H1 (cell line): Measurements from ENCODE around the gene OLIG2. TPM values are rescaled to one million over a fixed set of nuclear protein-coding genes. Genes with fewer than 3 reads are reported as not detected.
A peak's percentile ranks its signal among the peaks of the same experiment; 100 is the strongest.

Experiments used
- BACH1 ChIP-seq: IDR thresholded peaks from 2 replicates; pipeline ENCODE4 v1.6.1; 2012; ENCODE audit warnings: low read length, improper control_type of control experiment
- CBX8 ChIP-seq: fragments of 300-800, 300-1000 bp; sonication (generic); IDR thresholded peaks from 2 replicates; pipeline ENCODE4 v1.7.1; 2016; ENCODE audit warnings: low read depth, low read length, borderline replicate concordance
- CHD2 ChIP-seq: IDR thresholded peaks from 2 replicates; pipeline ENCODE4 v1.6.1; 2012; ENCODE audit warnings: low read length, improper control_type of control experiment
- CTCF ChIP-seq, 3 experiments: IDR thresholded peaks; 1 replicate in 2 of 3; 2 replicates in 1 of 3; pipeline versions ENCODE4 v1.5.1 to v1.6.1; 2011; ENCODE audit warnings: low read length in 3 of 3, mild to moderate bottlenecking in 3 of 3, inconsistent platforms in 2 of 3, low read depth in 1 of 3, moderate library complexity in 1 of 3; ENCODE audit not compliant: insufficient read depth in 1 of 3; ENCODE audit errors: control extremely low read depth in 1 of 3
- EGR1 ChIP-seq: IDR thresholded peaks from 2 replicates; pipeline ENCODE4 v1.6.1; 2011; ENCODE audit warnings: low read depth, low read length, borderline replicate concordance
- GTF2F1 ChIP-seq: IDR thresholded peaks from 2 replicates; pipeline ENCODE4 v1.6.1; 2012; ENCODE audit warnings: low read depth, low read length, improper control_type of control experiment, borderline replicate concordance
- HDAC6 ChIP-seq: IDR thresholded peaks from one replicate; pipeline ENCODE4 v1.7.1; 2012; ENCODE audit warnings: low read depth, mild to moderate bottlenecking, inconsistent platforms, low read length, moderate library complexity
- KDM4A ChIP-seq: IDR thresholded peaks from one replicate; pipeline ENCODE4 v1.7.1; 2012; ENCODE audit warnings: low read depth, mild to moderate bottlenecking, moderate library complexity, low read length, inconsistent platforms; ENCODE audit not compliant: severe bottlenecking
- KDM5A ChIP-seq: fragments of 200-600 bp; IDR thresholded peaks from 2 replicates; pipeline ENCODE4 v1.7.1; 2012; ENCODE audit warnings: mild to moderate bottlenecking, low read length, inconsistent platforms, mixed read lengths
- MAX ChIP-seq: IDR thresholded peaks from 2 replicates; pipeline ENCODE4 v1.6.1; 2012; ENCODE audit warnings: inconsistent platforms
- NRF1 ChIP-seq: IDR thresholded peaks from 2 replicates; pipeline ENCODE4 v1.6.1; 2011; ENCODE audit warnings: mild to moderate bottlenecking, low read depth, low read length, improper control_type of control experiment
- PHF8 ChIP-seq: fragments of 200-600 bp; sonication (generic); conservative IDR thresholded peaks from 2 replicates; pipeline ENCODE4 v1.7.1; 2012; ENCODE audit warnings: low read depth, mild to moderate bottlenecking, inconsistent platforms, low read length, moderate library complexity
- POLR2A ChIP-seq, 2 experiments: IDR thresholded peaks; 1 replicate in 1 of 2; 2 replicates in 1 of 2; pipeline ENCODE4 v1.6.1; 2011; ENCODE audit warnings: low read depth in 2 of 2, low read length in 2 of 2, mild to moderate bottlenecking in 2 of 2; ENCODE audit errors: control extremely low read depth in 1 of 2
- RBBP5 ChIP-seq: IDR thresholded peaks from 2 replicates; pipeline ENCODE4 v1.7.1; 2012; ENCODE audit warnings: low read depth, mild to moderate bottlenecking, inconsistent platforms, low read length, moderate library complexity, borderline replicate concordance
- RNF2 ChIP-seq: fragments of 200-900, 300-1000 bp; sonication (generic); IDR thresholded peaks from 2 replicates; pipeline ENCODE4 v1.7.1; 2016; ENCODE audit warnings: borderline replicate concordance, low read depth, mild to moderate bottlenecking, antibody characterized with exemption, low read length; ENCODE audit not compliant: poor library complexity, severe bottlenecking; ENCODE audit errors: missing control alignments
- SAP30 ChIP-seq: fragments of 300-600 bp; sonication (generic); IDR thresholded peaks from 2 replicates; pipeline ENCODE4 v1.7.1; 2012; ENCODE audit warnings: low read length, moderate library complexity, mild to moderate bottlenecking, inconsistent platforms; ENCODE audit not compliant: insufficient read depth, insufficient replicate concordance
- SP1 ChIP-seq: IDR thresholded peaks from 2 replicates; pipeline ENCODE4 v1.6.1; 2011; ENCODE audit warnings: low read depth, low read length
- SP2 ChIP-seq: IDR thresholded peaks from 2 replicates; pipeline ENCODE4 v1.6.1; 2012; ENCODE audit warnings: mild to moderate bottlenecking, low read length, inconsistent platforms
- SP4 ChIP-seq: IDR thresholded peaks from 2 replicates; pipeline ENCODE4 v1.6.1; 2012; ENCODE audit warnings: low read length, inconsistent platforms
- SUZ12 ChIP-seq: fragments of 200-600 bp; sonication (generic); IDR thresholded peaks from 2 replicates; pipeline ENCODE4 v1.6.1; 2012; ENCODE audit warnings: mild to moderate bottlenecking, inconsistent platforms, low read length, moderate library complexity, mixed read lengths
- TAF1 ChIP-seq: IDR thresholded peaks from 2 replicates; pipeline ENCODE4 v1.6.1; 2011; ENCODE audit warnings: mild to moderate bottlenecking, low read depth, low read length
- TBP ChIP-seq: IDR thresholded peaks from 2 replicates; pipeline ENCODE4 v1.6.1; 2011; ENCODE audit warnings: low read depth, low read length, improper control_type of control experiment
- polyA plus RNA-seq, 7 experiments: library from polyadenylated mRNA; depleted of rRNA in 3 of 7; stranded (reverse) in 5 of 7; unstranded in 2 of 7; fragments of >200 nt in 5 of 7; fragments of 200-250 nt in 2 of 7; gene quantifications; 1 replicate in 5 of 7; 2 replicates in 1 of 7; 4 replicates in 1 of 7; pipeline versions ENCODE4 v1.2.1 to v1.2.3, GENCODE V29; 2011 to 2013; ENCODE audit warnings: missing spikeins in 2 of 7, mixed read lengths in 2 of 7
- total RNA-seq: library from RNA; stranded (reverse); fragmentation: NEBNext Ultra II Directional; extraction: Animal tissue kit (Norgen Biotek cat#: 25700); gene quantifications from 2 replicates; pipeline ENCODE4 v1.2.1, GENCODE V29; 2021

The OLIG2 gene
- total and polyA plus RNA-seq, 2 of the 8 experiments (the other 6 are each of a cell fraction or from before 2014, with no cell fraction given): 0.79 TPM; not detected in 1

GRCh38 chr21:33023574-33024200, 2.0 kb upstream of the OLIG2 start (continued):
- peak; percentile 68 for TF ChIP-seq RNF2
- TF ChIP-seq SP2: no peak
- TF ChIP-seq SAP30: no peak
- TF ChIP-seq CHD2: no peak
- no peak for TF ChIP-seq KDM4A
- no peak for TF ChIP-seq GTF2F1
- TF ChIP-seq SP1: no peak
- TF ChIP-seq TBP: no peak
- no peak for TF ChIP-seq KDM5A
- TF ChIP-seq PHF8: no peak
- no peak for TF ChIP-seq BACH1
- no peak for TF ChIP-seq HDAC6
- TF ChIP-seq EGR1: no peak
- 0 out of 4 replicates have a peak, but pooled peaks of 1 of the 3 experiments have one; percentile 6 for TF ChIP-seq CTCF (IDR thresholded peaks at IDR 0.05; ENCODE audit: control extremely low read depth in 1 of 3, insufficient read depth in 1 of 3, low read depth in 1 of 3, low read length in 3 of 3)
- TF ChIP-seq SP4: no peak
- TF ChIP-seq TAF1: no peak
- TF ChIP-seq SUZ12: peak; percentile 90
- no peak; the same call in 1 of the 2 replicates for TF ChIP-seq CBX8
- no peak for TF ChIP-seq POLR2A (IDR thresholded peaks at IDR 0.05; ENCODE audit: control extremely low read depth in 1 of 2, low read depth in 2 of 2, low read length in 2 of 2)
- peak; percentile 59; the same call in 1 of the 2 replicates for TF ChIP-seq MAX
- no peak for TF ChIP-seq NRF1
- no peak for TF ChIP-seq RBBP5
